Measurements from ENCODE around the gene SMARCD2. TPM values are rescaled to one million over a fixed set of nuclear protein-coding genes. Genes with fewer than 3 reads are reported as not detected.
A peak's percentile ranks its signal among the peaks of the same experiment; 100 is the strongest.

Gene SMARCD2
- total RNA-seq, 2 donors from 2014 or later: 30.4 to 51.3 TPM

DNA sequence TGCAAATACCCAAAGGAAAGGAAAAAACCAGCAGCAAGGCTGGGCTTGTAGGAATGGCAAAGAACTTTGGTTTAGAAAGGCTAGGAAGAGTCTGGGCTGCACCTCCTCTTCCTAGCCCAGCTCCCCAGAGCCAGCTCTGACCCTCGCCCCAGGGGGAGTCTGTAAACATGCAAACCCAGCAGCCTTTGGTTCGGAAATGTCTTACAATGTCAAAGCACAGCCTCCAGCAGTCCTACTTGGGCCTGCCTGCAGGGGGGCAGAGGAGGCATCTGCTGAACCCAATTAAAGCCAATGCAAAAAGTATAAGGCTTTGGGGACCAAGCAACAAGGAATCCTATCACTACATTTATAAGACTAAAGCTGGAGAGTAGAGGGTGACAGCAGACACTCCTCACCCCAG, 10.0 kb downstream of the SMARCD2 start:
- Histone ChIP-seq H3K27me3 (no peaks in the 10 kb centered on the region), H3K9me3 (no peaks in the 10 kb centered on the region), H3K4me1 (peaks cover 0 to 40% of the 10 kb centered on the region in 2 donors), H3K4me3 (no peak overlapping the region), H3K27ac (no peak overlapping the region), H3K36me3 (peaks cover 83% of the 10 kb centered on the region)
- TF ChIP-seq, protein P1, sequence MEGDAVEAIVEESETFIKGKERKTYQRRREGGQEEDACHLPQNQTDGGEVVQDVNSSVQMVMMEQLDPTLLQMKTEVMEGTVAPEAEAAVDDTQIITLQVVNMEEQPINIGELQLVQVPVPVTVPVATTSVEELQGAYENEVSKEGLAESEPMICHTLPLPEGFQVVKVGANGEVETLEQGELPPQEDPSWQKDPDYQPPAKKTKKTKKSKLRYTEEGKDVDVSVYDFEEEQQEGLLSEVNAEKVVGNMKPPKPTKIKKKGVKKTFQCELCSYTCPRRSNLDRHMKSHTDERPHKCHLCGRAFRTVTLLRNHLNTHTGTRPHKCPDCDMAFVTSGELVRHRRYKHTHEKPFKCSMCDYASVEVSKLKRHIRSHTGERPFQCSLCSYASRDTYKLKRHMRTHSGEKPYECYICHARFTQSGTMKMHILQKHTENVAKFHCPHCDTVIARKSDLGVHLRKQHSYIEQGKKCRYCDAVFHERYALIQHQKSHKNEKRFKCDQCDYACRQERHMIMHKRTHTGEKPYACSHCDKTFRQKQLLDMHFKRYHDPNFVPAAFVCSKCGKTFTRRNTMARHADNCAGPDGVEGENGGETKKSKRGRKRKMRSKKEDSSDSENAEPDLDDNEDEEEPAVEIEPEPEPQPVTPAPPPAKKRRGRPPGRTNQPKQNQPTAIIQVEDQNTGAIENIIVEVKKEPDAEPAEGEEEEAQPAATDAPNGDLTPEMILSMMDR (IDR thresholded peaks at IDR 0.05): no peak
- DNase-seq (ENCODE audit: low spot score): no peak

DNA sequence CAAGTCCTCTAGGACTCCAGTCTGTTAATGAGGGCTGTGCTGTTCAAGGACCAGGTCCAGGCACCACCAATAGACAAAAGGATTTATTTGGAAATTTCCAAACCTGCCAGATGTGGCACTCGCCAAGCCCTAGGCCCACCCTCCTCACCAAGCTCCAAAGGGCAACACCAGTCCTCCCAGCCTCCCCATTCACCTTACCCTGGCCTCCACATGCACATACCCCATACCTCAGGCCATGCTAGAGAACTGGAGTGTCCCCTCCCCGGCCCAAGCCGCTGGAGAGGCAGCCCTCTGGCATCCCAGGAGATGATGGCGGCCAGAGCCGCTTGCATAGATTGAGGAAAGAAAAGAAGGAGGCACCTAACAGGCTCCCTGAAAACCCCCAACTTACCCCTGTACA, 10.5 kb downstream of the SMARCD2 start:
- peaks cover 79% of the 10 kb centered on the region for H3K36me3 ChIP-seq
- H3K4me3 ChIP-seq: no peak overlapping the region
- H3K9me3 ChIP-seq: no peaks in the 10 kb centered on the region
- no peak overlapping the region for H3K27ac ChIP-seq
- no peaks in the 10 kb centered on the region for H3K27me3 ChIP-seq
- no peak for DNase-seq (ENCODE audit: low spot score)
- peaks cover 0 to 35% of the 10 kb centered on the region in 2 donors for H3K4me1 ChIP-seq
- TF ChIP-seq, protein P1 (IDR thresholded peaks at IDR 0.05): no peak

DNA sequence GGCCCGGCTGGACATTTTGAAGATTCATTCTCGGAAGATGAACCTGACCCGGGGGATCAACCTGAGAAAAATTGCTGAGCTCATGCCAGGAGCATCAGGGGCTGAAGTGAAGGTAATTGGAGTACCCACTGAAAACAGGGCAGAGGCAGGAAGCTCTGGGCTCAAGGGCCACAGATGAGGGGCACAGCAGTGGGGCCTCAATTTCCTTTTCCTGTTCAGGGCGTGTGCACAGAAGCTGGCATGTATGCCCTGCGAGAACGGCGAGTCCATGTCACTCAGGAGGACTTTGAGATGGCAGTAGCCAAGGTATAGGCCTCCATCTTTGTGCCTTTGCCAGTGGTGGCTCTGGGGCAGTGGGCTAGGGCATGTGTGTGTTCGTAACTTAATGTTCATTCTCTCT, 11.0 kb downstream of the SMARCD2 start:
- no peaks in the 10 kb centered on the region for H3K27me3 ChIP-seq

DNA sequence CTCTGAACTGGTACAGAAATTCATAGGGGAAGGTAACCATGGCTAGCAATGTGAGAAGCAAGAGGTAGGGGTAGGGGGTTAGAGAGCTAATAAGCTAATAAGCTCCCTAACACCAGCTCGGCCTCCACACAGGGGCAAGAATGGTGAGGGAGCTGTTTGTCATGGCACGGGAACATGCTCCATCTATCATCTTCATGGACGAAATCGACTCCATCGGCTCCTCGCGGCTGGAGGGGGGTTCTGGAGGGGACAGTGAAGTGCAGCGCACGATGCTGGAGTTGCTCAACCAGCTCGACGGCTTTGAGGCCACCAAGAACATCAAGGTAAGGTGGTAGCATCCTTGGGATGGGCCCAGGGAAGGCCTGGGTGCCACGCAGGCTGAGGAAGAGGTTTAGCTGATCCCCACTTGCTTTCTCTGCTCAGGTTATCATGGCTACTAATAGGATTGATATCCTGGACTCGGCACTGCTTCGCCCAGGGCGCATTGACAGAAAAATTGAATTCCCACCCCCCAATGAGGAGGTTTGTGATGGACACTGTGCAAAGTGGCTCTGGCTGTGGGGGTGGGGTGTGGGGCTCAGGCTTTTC, 11.5 kb downstream of the SMARCD2 start:
- H3K4me3 ChIP-seq: no peak overlapping the region
- H3K9me3 ChIP-seq: no peaks in the 10 kb centered on the region
- H3K36me3 ChIP-seq: peaks cover 69% of the 10 kb centered on the region
- H3K27ac ChIP-seq: no peak overlapping the region
- DNase-seq (ENCODE audit: low spot score): no peak
- H3K27me3 ChIP-seq: no peaks in the 10 kb centered on the region
- peaks cover 0 to 39% of the 10 kb centered on the region in 2 donors for H3K4me1 ChIP-seq
- TF ChIP-seq, protein P1 (IDR thresholded peaks at IDR 0.05): no peak

More for the DNA sequence above, 11.0 kb downstream of the SMARCD2 start:
- no peak overlapping the region for H3K27ac ChIP-seq
- TF ChIP-seq, protein P1 (IDR thresholded peaks at IDR 0.05): no peak
- no peak overlapping the region for H3K4me3 ChIP-seq
- H3K9me3 ChIP-seq: no peaks in the 10 kb centered on the region
- peaks cover 74% of the 10 kb centered on the region for H3K36me3 ChIP-seq
- no peak for DNase-seq (ENCODE audit: low spot score)
- peaks cover 0 to 34% of the 10 kb centered on the region in 2 donors for H3K4me1 ChIP-seq

DNA sequence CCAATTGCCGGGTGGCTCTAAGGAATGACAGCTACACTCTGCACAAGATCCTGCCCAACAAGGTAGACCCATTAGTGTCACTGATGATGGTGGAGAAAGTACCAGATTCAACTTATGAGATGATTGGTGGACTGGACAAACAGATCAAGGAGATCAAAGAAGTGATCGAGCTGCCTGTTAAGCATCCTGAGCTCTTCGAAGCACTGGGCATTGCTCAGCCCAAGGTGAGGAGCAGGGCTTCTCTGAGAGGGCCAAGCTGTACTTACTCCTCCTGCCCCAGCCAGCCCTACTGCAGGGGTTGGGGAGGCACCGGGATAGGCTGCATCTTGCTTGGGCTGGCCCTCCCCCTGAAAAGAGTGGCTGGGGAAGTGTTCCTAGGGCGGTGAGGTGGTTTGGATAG, 12.2 kb downstream of the SMARCD2 start:
- TF ChIP-seq, protein P1 (IDR thresholded peaks at IDR 0.05): no peak
- H3K36me3 ChIP-seq: peaks cover 66% of the 10 kb centered on the region
- no peak for DNase-seq (ENCODE audit: low spot score)
- H3K4me1 ChIP-seq: peaks cover 0 to 41% of the 10 kb centered on the region in 2 donors
- no peaks in the 10 kb centered on the region for H3K27me3 ChIP-seq
- no peak overlapping the region for H3K4me3 ChIP-seq
- no peaks in the 10 kb centered on the region for H3K9me3 ChIP-seq
- H3K27ac ChIP-seq: no peak overlapping the region

DNA sequence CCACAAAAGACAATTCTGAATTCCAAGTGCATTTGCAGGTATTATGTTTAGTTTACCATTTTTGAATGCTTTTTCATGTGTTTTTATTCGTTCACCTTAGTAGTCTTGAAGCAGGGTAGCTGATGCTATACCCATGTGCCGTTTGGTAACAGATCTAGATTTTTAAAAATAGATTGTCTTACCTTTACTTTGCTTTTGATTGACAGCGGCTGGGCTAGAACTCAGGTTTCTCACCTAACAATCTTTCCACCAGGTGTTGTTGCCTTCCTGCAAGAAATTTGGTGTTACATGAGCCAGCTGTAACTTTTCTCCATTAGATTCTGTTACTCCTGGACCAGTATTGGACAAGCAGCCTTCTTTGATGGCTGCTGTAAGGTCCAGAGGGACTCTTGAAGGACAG, 13.5 kb downstream of the SMARCD2 start:
- peak; percentile 7 for DNase-seq (ENCODE audit: low spot score)
- TF ChIP-seq, protein P1 (IDR thresholded peaks at IDR 0.05): no peak
- peaks cover 0 to 32% of the 10 kb centered on the region in 2 donors for H3K4me1 ChIP-seq

More for the DNA sequence above, 13.5 kb downstream of the SMARCD2 start:
- H3K4me3 ChIP-seq: no peak overlapping the region
- no peak overlapping the region for H3K27ac ChIP-seq
- H3K9me3 ChIP-seq: no peaks in the 10 kb centered on the region
- peaks cover 66% of the 10 kb centered on the region for H3K36me3 ChIP-seq
- H3K27me3 ChIP-seq: no peaks in the 10 kb centered on the region

Measured in right atrium auricular region (tissue), 2 donors.